ENCODE data around the gene OSBPL2.

DNA sequence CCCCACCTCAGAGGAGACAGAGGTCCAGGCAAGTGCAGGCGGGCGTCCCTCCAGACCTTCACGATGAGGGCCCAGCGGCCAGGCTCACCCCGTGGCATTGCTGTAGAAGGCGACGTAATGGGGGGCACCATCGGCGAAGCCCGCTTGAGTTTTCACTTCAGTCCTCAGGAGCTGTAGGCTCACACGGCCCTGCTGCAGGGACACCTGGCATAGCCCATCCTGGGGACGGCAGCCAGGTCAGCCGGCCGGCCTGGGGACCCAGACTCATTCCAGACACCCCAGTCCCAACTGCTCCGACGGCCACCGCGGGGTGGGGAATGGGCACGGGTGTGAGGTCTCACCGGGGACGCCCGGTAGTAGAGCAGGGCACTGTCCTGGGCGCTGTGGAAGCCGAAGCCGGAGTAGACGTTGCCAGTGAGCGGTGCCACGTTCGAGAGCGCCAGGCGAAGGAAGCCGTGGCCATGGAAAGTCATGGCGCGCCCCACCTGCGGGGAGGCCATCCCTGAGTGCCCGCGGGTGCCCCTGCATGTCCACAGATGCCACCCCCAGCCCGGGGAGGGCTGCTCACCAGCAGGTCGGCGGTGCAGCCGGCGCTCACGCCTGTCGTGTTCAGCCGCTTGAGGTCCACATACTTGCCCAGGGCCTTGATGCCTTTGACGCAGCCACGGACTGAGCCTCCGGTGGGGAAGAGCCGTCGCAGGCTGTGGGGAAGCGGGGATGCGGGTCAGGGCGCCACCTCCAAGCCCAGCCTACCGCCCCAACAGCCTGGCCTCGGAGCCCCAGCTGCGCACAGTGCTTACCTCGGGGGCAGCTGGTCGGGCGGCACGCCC lies 73.7 kb downstream of the OSBPL2 start:
- no peak for TF ChIP-seq POLR2AphosphoS5 (IDR thresholded peaks at IDR 0.05; ENCODE audit: low read depth)
- TF ChIP-seq CTCF (conservative IDR thresholded peaks at IDR 0.05; ENCODE audit: low read depth in 2 of 2) = no peak
- no peak for TF ChIP-seq JUNB (IDR thresholded peaks at IDR 0.05; ENCODE audit: unreplicated experiment)

Measured in GM23338 (cell line).